WI38 (cell line): ENCODE measurements around the gene FBXL12.
"Not testable (repeated sequence)": the region's sequence is repeated elsewhere in the genome, so short reads cannot be mapped to it uniquely, and the experiment has no call there.

Source experiments
- H3K4me3 ChIP-seq: 2 replicates; pipeline ENCODE4 v1.5.1; 2011; ENCODE audit warnings: low read depth, mild to moderate bottlenecking, control low read depth, low read length
- CTCF ChIP-seq: IDR thresholded peaks from 2 replicates; pipeline ENCODE4 v1.5.1; 2012; ENCODE audit warnings: low read depth, mild to moderate bottlenecking, control low read depth, low read length

FBXL12 gene

GRCh38 chr19:9801976-9802375 lies 16.9 kb downstream of the FBXL12 start:
- no peak for TF ChIP-seq CTCF

GRCh38 chr19:9799162-9799561 lies 19.7 kb downstream of the FBXL12 start:
- TF ChIP-seq CTCF = no peak
- H3K4me3 ChIP-seq = no peak overlapping the region

More at GRCh38 chr19:9801976-9802375, 16.9 kb downstream of the FBXL12 start:
- no peak overlapping the region for H3K4me3 ChIP-seq

- no peak overlapping the region for H3K4me3 ChIP-seq
- no peak for TF ChIP-seq CTCF
These were observed 21.0 kb downstream of the FBXL12 start for GRCh38 chr19:9797871-9798270.

- TF ChIP-seq CTCF = peak; percentile 82
- H3K4me3 ChIP-seq = no peak overlapping the region
These were observed 22.6 kb downstream of the FBXL12 start for GRCh38 chr19:9796113-9796773.

- H3K4me3 ChIP-seq = peak overlapping the region; percentile 60
- no peak for TF ChIP-seq CTCF
These were observed 25.7 kb downstream of the FBXL12 start for GRCh38 chr19:9793071-9793591.

GRCh38 chr19:9792206-9793070 lies 26.4 kb downstream of the FBXL12 start:
- H3K4me3 ChIP-seq = peak overlapping the region; percentile 61
- TF ChIP-seq CTCF = no peak

- peak overlapping the region; percentile 61 for H3K4me3 ChIP-seq
- no peak for TF ChIP-seq CTCF
These were observed 27.2 kb downstream of the FBXL12 start for GRCh38 chr19:9791552-9792205.

GRCh38 chr19:9791073-9791367 lies 27.9 kb downstream of the FBXL12 start:
- H3K4me3 ChIP-seq = peak overlapping the region; percentile 56

GRCh38 chr19:9789579-9789978 lies 29.3 kb downstream of the FBXL12 start:
- not testable (repeated sequence) for H3K4me3 ChIP-seq
